K562 (cell line): Measurements from ENCODE around the gene EEPD1. TPM values are rescaled to one million over a fixed set of nuclear protein-coding genes. Genes with fewer than 3 reads are reported as not detected.
"Not testable (repeated sequence)": the region's sequence is repeated elsewhere in the genome, so short reads cannot be mapped to it uniquely, and the experiment has no call there.

Source experiments
- ATAC-seq: fragments of 200-7000 bp; cut with Tn5 transposase; 3 replicates; pipeline ENCODE4 v1.9.1; 2020; ENCODE audit warnings: moderate library complexity
- BruUV-seq: library from RNA; stranded (reverse); fragments of 400-500 nt; replicated peaks from 2 replicates; lab custom pipeline; 2021; lab: Mats Ljungman, UMichigan
- CTCF ChIA-PET: fragments of 300-600 bp; formaldehyde crosslinking; extraction: SDS; loops from one replicate; lab custom pipeline; 2021; ENCODE audit warnings: low intra/inter-chr PET ratio; lab: Yijun Ruan, JAX
- POLR2A ChIA-PET: fragments of 300-600, 350-650 bp; sonication (Branson Sonifier 250); formaldehyde crosslinking; extraction: SDS; loops from one replicate; lab custom pipeline; 2021; ENCODE audit warnings: antibody characterized with exemption, inconsistent platforms; lab: Yijun Ruan, JAX
- DNase-seq, 4 experiments: peaks; one replicate each; pipeline versions ENCODE4 v3.0.0 to v3.0.0-alpha.2; 2011 to 2018; ENCODE audit warnings: low spot score in 3 of 4, mixed read lengths in 3 of 4; ENCODE audit errors: extremely low read depth in 1 of 4
- FAIRE-seq: peaks from 2 replicates; lab custom pipeline; 2011; peaks lifted over from hg19 to GRCh38; lab: Jason Lieb, UNC
- H2AFZ ChIP-seq: 2 replicates; pipeline ENCODE4 v1.6.0; 2011; ENCODE audit warnings: low read depth, low read length, control low read depth, inconsistent platforms
- H3K27ac ChIP-seq: fragments of 200-600 bp; 3 replicates; pipeline ENCODE4 v1.8.0; 2011; ENCODE audit warnings: low read depth, mild to moderate bottlenecking, control low read depth, inconsistent platforms, low read length, moderate library complexity, mixed read lengths; ENCODE audit errors: extremely low read depth
- H3K27me3 ChIP-seq, 2 experiments: fragments of 300-600 bp in 1 of 2; 2 replicates in 1 of 2; 3 replicates in 1 of 2; pipeline versions ENCODE4 v1.6.0 to v1.8.0; 2011; ENCODE audit warnings: inconsistent platforms in 2 of 2, low read length in 2 of 2, mild to moderate bottlenecking in 1 of 2, mixed read lengths in 1 of 2, moderate library complexity in 1 of 2; ENCODE audit not compliant: control insufficient read depth in 2 of 2, insufficient read depth in 2 of 2
- H3K36me3 ChIP-seq: fragments of 300-600 bp; 3 replicates; pipeline ENCODE4 v1.8.0; 2011; ENCODE audit warnings: mild to moderate bottlenecking, low read length, inconsistent platforms; ENCODE audit not compliant: control insufficient read depth, insufficient read depth
- H3K4me1 ChIP-seq, 2 experiments: fragments of 200-600 bp in 1 of 2; replicated peaks in 1 of 2; 2 replicates in 1 of 2; 3 replicates in 1 of 2; pipeline versions ENCODE4 v1.5.1 to v1.8.0; 2011; ENCODE audit warnings: inconsistent platforms in 2 of 2, low read length in 2 of 2, mild to moderate bottlenecking in 1 of 2, mixed read lengths in 1 of 2, moderate library complexity in 1 of 2; ENCODE audit not compliant: control insufficient read depth in 2 of 2, insufficient read depth in 2 of 2
- H3K4me2 ChIP-seq: 2 replicates; pipeline ENCODE4 v1.6.1; 2011; ENCODE audit warnings: low read length, control low read depth, inconsistent platforms, mixed read lengths; ENCODE audit not compliant: insufficient read depth
- H3K4me3 ChIP-seq: fragments of 200-600 bp; sonication (generic), shearing (Covaris generic); 2 replicates; pipeline ENCODE4 v1.5.1; 2016; ENCODE audit warnings: control low read depth, inconsistent platforms
- H3K79me2 ChIP-seq: fragments of 200-600 bp; 3 replicates; pipeline ENCODE4 v1.8.0; 2011; ENCODE audit warnings: low read length, inconsistent platforms; ENCODE audit not compliant: control insufficient read depth, insufficient read depth
- H3K9ac ChIP-seq, 2 experiments: 2 replicates each; pipeline versions ENCODE4 v1.6.0 to v1.6.1; 2011; ENCODE audit warnings: low read depth in 2 of 2, low read length in 2 of 2, control low read depth in 1 of 2, inconsistent platforms in 1 of 2, mild to moderate bottlenecking in 1 of 2, mixed read lengths in 1 of 2; ENCODE audit not compliant: insufficient read depth in 1 of 2
- H3K9me1 ChIP-seq: one replicate; pipeline ENCODE4 v1.6.0; 2011; ENCODE audit warnings: inconsistent platforms, mild to moderate bottlenecking, low read length, moderate library complexity; ENCODE audit not compliant: control insufficient read depth, insufficient read depth
- H3K9me3 ChIP-seq: replicated peaks from 2 replicates; pipeline ENCODE4 v1.5.1; 2011; ENCODE audit warnings: low read depth, low read length, inconsistent platforms; ENCODE audit not compliant: control insufficient read depth, insufficient read depth
- H4K20me1 ChIP-seq: replicated peaks from 2 replicates; pipeline ENCODE4 v1.6.1; 2011; ENCODE audit warnings: low read length, inconsistent platforms, mixed read lengths; ENCODE audit not compliant: control insufficient read depth, insufficient read depth
- CREB3 ChIP-seq: fragments of 450-650 bp; conservative IDR thresholded peaks from 2 replicates; pipeline ENCODE4 v1.6.1; 2016; ENCODE audit warnings: missing genetic modification characterization, low read depth, mild to moderate bottlenecking, missing compliant biosample characterization, moderate library complexity
- GABPA ChIP-seq: fragments of 200-800 bp; sonication (Bioruptor generic); conservative IDR thresholded peaks from 2 replicates; pipeline ENCODE4 v1.6.1; 2016; ENCODE audit warnings: low read depth, missing genetic modification characterization, missing compliant biosample characterization
- NR4A1 ChIP-seq, 2 experiments: fragments of 250-450 bp in 1 of 2; fragments of 450-650 bp in 1 of 2; sonication (Bioruptor Pico) in 1 of 2; IDR thresholded peaks; 2 replicates each; pipeline versions ENCODE4 v1.4.0 to v1.6.1; 2016 to 2020; ENCODE audit warnings: mild to moderate bottlenecking in 2 of 2, missing compliant biosample characterization in 1 of 2, missing genetic modification characterization in 1 of 2, moderate library complexity in 1 of 2
- ZBTB9 ChIP-seq: fragments of 450-650 bp; formaldehyde crosslinking; IDR thresholded peaks from 2 replicates; pipeline ENCODE4 v1.4.0; 2020; ENCODE audit warnings: mild to moderate bottlenecking, moderate library complexity
- WGBS: fragments of 100-300 bp; shearing (Covaris generic); methylation state at CpG from one replicate; pipeline ENCODE4 v1.1.6; 2016; ENCODE audit warnings: low coverage, mixed read lengths; ENCODE audit not compliant: insufficient coverage; ENCODE audit errors: missing lambda C conversion rate; 5-methylcytosine and 5-hydroxymethylcytosine counted together
- in situ Hi-C: fragments of 300-500 bp; cut with MboI; formaldehyde crosslinking; loops from 4 replicates; pipeline ENCODE4 v1.15.0; 2018; ENCODE audit warnings: inconsistent platforms, mixed read lengths
- intact Hi-C: fragments of 100-400 bp; cut with micrococcal nuclease; formaldehyde crosslinking; loops from 2 replicates; pipeline ENCODE4 v1.14.2; 2022
- polyA plus RNA-seq, 8 experiments: library from polyadenylated mRNA; depleted of rRNA in 4 of 8; stranded (reverse) in 5 of 8; unstranded in 3 of 8; fragments of >200 nt; fragmentation: Nextera tagmentation in 2 of 8; fragmentation: Illumina TruSeq in 1 of 8; extraction: Ambion mirVana in 2 of 8; extraction: Trizol in 1 of 8; gene quantifications; 2 replicates each; pipeline versions ENCODE4 v1.2.1 to v1.2.3, GENCODE V29; 2011 to 2014; ENCODE audit warnings: inconsistent platforms in 1 of 8, missing spikeins in 1 of 8
- total RNA-seq, 7 experiments: library from RNA; depleted of rRNA in 6 of 7; stranded (reverse); fragments of >200 nt in 6 of 7; fragmentation: Illumina TruSeq in 2 of 7; extraction: Trizol in 2 of 7; gene quantifications; 2 replicates each; pipeline versions ENCODE4 v1.2.1 to v1.2.3, GENCODE V29; 2011 to 2021; ENCODE audit warnings: low replicate concordance in 1 of 7

Gene EEPD1
- total and polyA plus RNA-seq, 9 of the 15 experiments (the other 6 are each of a cell fraction or from before 2014, with no cell fraction given), result 0.01 to 1.5 (median 0.74) TPM; not detected in 1

- TF ChIP-seq NR4A1 (CRISPR knock-in tag; IDR thresholded peaks at IDR 0.05) (no peak), NR4A1 (tag; IDR thresholded peaks at IDR 0.05) (peak; percentile 81), ZBTB9 (CRISPR knock-in tag) (peak; percentile 74), CREB3 (tag) (0 out of 2 replicates have a peak, but pooled peaks have one; percentile 47), GABPA (peak; percentile 38)
Observed at GRCh38 chr7:36238138-36238537, 85.1 kb downstream of the EEPD1 start (continued).

GRCh38 chr7:36243356-36243755 lies 90.3 kb downstream of the EEPD1 start:
- peaks cover 5 to 40% of the 10 kb centered on the region in 2 experiments; a peak in 4 of 5 replicates for H3K27me3 ChIP-seq
- H3K27ac ChIP-seq, H3K4me2 ChIP-seq, H4K20me1 ChIP-seq, FAIRE-seq, in situ Hi-C loops, H3K79me2 ChIP-seq, H3K4me3 ChIP-seq, H2AFZ ChIP-seq, BruUV-seq, H3K9me1 ChIP-seq, ATAC-seq, H3K9ac ChIP-seq, intact Hi-C loops, H3K36me3 ChIP-seq, H3K4me1 ChIP-seq, H3K9me3 ChIP-seq, CTCF ChIA-PET, DNase-seq: not testable (repeated sequence)
- 0% methylated on average over 3 of the region's 3 CpGs for WGBS
- POLR2A ChIA-PET, result interaction anchor here (0.6 kb wide), 1 partner anchor 468 kb away, joined by 3 read pairs; no protein-coding TSS in a partner anchor

- H3K27me3 ChIP-seq, result peaks cover 5 to 38% of the 10 kb centered on the region in 2 experiments; a peak in 4 of 5 replicates
- intact Hi-C loops, H3K27ac ChIP-seq, H3K9me1 ChIP-seq, H3K4me3 ChIP-seq, BruUV-seq, H3K9me3 ChIP-seq, H4K20me1 ChIP-seq, in situ Hi-C loops, POLR2A ChIA-PET, H3K9ac ChIP-seq, H3K4me1 ChIP-seq, FAIRE-seq, H3K79me2 ChIP-seq, CTCF ChIA-PET, H2AFZ ChIP-seq, ATAC-seq, H3K4me2 ChIP-seq, DNase-seq, H3K36me3 ChIP-seq: not testable (repeated sequence)
- WGBS, result 0% methylated on average over 1 of the region's 1 CpG
Observed at GRCh38 chr7:36244001-36244400, 90.9 kb downstream of the EEPD1 start.
